ENCODE results near the gene CANT1.

- TF ChIP-seq, protein P1, sequence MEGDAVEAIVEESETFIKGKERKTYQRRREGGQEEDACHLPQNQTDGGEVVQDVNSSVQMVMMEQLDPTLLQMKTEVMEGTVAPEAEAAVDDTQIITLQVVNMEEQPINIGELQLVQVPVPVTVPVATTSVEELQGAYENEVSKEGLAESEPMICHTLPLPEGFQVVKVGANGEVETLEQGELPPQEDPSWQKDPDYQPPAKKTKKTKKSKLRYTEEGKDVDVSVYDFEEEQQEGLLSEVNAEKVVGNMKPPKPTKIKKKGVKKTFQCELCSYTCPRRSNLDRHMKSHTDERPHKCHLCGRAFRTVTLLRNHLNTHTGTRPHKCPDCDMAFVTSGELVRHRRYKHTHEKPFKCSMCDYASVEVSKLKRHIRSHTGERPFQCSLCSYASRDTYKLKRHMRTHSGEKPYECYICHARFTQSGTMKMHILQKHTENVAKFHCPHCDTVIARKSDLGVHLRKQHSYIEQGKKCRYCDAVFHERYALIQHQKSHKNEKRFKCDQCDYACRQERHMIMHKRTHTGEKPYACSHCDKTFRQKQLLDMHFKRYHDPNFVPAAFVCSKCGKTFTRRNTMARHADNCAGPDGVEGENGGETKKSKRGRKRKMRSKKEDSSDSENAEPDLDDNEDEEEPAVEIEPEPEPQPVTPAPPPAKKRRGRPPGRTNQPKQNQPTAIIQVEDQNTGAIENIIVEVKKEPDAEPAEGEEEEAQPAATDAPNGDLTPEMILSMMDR (CRISPR knock-in tag; IDR thresholded peaks at IDR 0.05), result peak; percentile 55
- no peak for TF ChIP-seq TCF7 (IDR thresholded peaks at IDR 0.05; ENCODE audit: low read depth)
- TF ChIP-seq EZH2 (conservative IDR thresholded peaks at IDR 0.05; ENCODE audit: low read depth, low read length), result no peak
- no peak for TF ChIP-seq SUZ12 (IDR thresholded peaks at IDR 0.05; ENCODE audit: low read depth, low read length)
- TF ChIP-seq ZMYM2 (CRISPR knock-in tag; IDR thresholded peaks at IDR 0.05), result no peak
- no peak for TF ChIP-seq CREM (IDR thresholded peaks at IDR 0.05)
- TF ChIP-seq CREM (CRISPR knock-in tag; IDR thresholded peaks at IDR 0.05), result no peak
- TF ChIP-seq ZNF253 (CRISPR knock-in tag; IDR thresholded peaks at IDR 0.05; ENCODE audit: borderline replicate concordance), result no peak
- TF ChIP-seq, protein P2, sequence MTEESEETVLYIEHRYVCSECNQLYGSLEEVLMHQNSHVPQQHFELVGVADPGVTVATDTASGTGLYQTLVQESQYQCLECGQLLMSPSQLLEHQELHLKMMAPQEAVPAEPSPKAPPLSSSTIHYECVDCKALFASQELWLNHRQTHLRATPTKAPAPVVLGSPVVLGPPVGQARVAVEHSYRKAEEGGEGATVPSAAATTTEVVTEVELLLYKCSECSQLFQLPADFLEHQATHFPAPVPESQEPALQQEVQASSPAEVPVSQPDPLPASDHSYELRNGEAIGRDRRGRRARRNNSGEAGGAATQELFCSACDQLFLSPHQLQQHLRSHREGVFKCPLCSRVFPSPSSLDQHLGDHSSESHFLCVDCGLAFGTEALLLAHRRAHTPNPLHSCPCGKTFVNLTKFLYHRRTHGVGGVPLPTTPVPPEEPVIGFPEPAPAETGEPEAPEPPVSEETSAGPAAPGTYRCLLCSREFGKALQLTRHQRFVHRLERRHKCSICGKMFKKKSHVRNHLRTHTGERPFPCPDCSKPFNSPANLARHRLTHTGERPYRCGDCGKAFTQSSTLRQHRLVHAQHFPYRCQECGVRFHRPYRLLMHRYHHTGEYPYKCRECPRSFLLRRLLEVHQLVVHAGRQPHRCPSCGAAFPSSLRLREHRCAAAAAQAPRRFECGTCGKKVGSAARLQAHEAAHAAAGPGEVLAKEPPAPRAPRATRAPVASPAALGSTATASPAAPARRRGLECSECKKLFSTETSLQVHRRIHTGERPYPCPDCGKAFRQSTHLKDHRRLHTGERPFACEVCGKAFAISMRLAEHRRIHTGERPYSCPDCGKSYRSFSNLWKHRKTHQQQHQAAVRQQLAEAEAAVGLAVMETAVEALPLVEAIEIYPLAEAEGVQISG (CRISPR knock-in tag; IDR thresholded peaks at IDR 0.05), result no peak
- no peak for TF ChIP-seq TBL1XR1 (IDR thresholded peaks at IDR 0.05; ENCODE audit: borderline replicate concordance, low read length, partially characterized antibody)
- no peak for TF ChIP-seq TCF7L2 (IDR thresholded peaks at IDR 0.05; ENCODE audit: low read depth, low read length)
- TF ChIP-seq FOXP1 (IDR thresholded peaks at IDR 0.05), result no peak
- no peak for TF ChIP-seq FOXP1 (CRISPR knock-in tag; IDR thresholded peaks at IDR 0.05)
- TF ChIP-seq MAZ (IDR thresholded peaks at IDR 0.05; ENCODE audit: borderline replicate concordance, low read depth, low read length), result no peak
- TF ChIP-seq MAZ (CRISPR knock-in tag; IDR thresholded peaks at IDR 0.05; ENCODE audit: low read depth), result no peak
- TF ChIP-seq POLR2A (IDR thresholded peaks at IDR 0.05; ENCODE audit: insufficient read depth in 1 of 2, low read depth in 2 of 2, low read length in 2 of 2), result no peak
Observed at GRCh38 chr17:79028496-79029326, 19.1 kb upstream of the CANT1 start.
